ENCODE measurements around the gene ABCC1. TPM values are rescaled to one million over a fixed set of nuclear protein-coding genes. Genes with fewer than 3 reads are reported as not detected.
"Not testable (repeated sequence)": the region's sequence is repeated elsewhere in the genome, so short reads cannot be mapped to it uniquely, and the experiment has no call there.

Gene ABCC1
- total RNA-seq, 2 donors from 2014 or later = 51.8 to 66.9 TPM

DNA sequence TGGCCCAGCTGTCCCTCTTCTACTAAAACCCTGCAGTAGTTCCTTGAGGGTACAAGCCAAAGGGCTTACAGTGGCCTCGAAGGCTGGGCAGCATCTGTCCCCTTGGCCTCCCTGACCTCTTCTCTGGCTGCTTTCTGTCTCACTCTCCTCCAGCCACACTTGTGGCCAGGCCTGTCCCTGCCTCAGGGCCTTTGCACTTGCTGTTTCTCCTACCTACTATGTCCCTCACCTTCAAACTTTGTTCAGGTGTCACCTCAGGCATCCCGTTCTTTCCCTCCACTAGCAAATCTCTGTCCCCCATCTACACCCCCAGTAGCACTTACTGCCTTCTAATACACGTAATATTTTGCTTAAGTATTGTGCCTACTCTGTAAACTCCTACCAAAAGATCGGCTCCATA, 6.0 kb downstream of the ABCC1 start:
- Mint-ChIP-seq H3K9me3 (peaks cover 0 to 4% of the 10 kb centered on the region in 2 donors), H3K36me3 (peaks cover 15 to 52% of the 10 kb centered on the region in 2 donors), H3K27ac (peak overlapping the region; percentile 13 to 79)
- no peak for DNase-seq (ENCODE audit: low spot score in 2 of 2)
- no peak for ATAC-seq

DNA sequence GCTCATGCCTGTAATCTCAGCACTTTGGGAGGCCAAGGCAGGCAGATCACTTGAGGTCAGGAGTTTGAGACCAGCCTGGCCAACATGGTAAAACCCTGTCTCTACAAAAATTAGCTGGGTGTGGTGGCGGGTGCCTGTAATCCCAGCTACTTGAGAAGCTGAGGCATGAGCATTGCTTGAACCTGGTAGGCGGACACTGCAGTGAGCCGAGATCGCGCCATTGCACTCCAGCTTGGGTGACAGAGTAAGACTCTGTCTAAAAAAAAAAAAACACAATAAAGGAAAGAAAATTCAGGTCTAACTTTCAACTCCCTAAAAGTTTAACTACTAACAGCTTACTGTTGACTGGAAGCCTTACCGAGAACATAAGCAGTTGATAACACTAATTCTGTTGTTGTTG, 6.7 kb downstream of the ABCC1 start:
- not testable (repeated sequence) for H3K9me3 Mint-ChIP-seq; ATAC-seq; DNase-seq (ENCODE audit: low spot score in 2 of 2)
- H3K36me3 Mint-ChIP-seq = peaks cover 9 to 48% of the 10 kb centered on the region in 2 donors
- peak overlapping the region in 1 of 2 donors; percentile 79 for H3K27ac Mint-ChIP-seq

DNA sequence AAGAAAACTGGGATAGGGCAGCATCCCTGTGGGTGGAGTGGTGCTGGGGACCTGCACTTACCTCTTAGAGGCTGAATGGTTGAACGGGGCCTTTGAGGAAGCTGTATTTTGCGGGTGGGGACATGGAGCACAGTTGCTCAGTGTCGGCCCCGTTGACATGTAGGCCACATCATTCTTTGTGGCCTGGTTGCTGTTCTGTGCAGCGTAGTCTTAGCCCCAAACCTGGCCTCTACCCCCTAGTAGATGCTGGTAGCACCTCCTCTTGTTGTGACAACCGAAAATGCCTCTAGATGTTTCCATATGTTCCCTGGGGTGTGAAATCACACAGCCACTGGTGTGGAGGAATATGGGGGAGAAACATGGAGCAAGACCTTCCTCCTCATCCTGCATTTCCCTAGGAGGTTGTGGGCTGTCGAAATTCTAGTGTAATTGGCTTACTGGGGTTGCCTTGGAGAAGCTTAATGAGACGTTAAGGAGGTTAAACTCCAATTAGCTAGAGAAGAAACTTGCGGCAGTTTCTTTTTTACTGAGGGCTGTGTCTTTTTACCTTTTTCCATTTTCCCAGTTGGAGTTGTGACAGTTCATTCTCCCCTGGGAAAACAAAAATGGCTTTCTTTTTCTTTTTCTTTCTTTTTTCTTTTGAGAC, 9.4 kb downstream of the ABCC1 start:
- Mint-ChIP-seq H3K27ac (peak overlapping the region; percentile 67 to 98), H3K9me3 (peaks cover 4 to 17% of the 10 kb centered on the region in 2 donors), H3K36me3 (peaks cover 11 to 56% of the 10 kb centered on the region in 2 donors)
- ATAC-seq (no peak), DNase-seq (ENCODE audit: low spot score in 2 of 2) (no peak)

DNA sequence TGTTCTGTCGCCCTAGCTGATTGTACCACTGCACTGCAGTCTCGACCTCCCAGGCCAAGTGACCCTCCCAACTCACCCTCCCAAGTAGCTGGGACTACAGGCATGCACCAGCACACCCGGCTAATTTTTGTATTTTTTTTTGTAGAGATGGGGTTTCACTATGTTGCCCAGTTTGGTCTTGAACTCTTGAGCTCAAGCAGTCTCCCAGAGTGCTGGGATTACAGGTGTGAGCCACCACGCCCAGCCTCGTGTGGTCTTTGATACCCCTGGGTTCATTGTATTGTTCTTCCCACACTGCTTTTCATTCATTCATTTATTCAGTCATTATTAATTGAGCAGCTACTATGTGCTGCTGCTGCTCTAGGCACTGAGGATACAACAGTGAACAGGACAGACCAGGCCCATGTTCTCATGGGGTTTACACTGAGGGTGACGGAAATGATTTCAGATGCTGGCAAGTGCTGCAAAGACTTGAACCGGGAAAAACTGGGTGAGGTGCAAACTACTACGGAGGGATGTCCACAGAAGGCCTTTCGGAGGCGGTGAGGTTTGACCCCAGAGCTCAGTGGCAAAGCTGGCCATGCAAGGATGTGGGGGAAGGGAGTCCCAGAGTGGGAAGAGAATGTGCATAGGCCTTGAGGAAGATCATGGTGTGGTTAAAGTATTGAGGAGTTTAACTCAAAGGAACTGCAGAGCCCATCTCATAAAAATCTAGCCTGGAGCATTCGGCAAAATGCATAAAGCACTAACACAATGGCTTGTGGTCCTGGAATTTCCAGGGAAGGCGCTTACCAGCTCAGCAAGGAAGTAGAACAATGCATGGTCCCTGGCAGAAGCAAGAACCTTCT, 10.9 kb downstream of the ABCC1 start:
- Mint-ChIP-seq H3K9me3 (peaks cover 4 to 25% of the 10 kb centered on the region in 2 donors), H3K36me3 (peaks cover 11 to 59% of the 10 kb centered on the region in 2 donors), H3K27ac (peak overlapping the region; percentile 97 to 98)
- DNase-seq (ENCODE audit: low spot score in 2 of 2) (no peak), ATAC-seq (no peak)

DNA sequence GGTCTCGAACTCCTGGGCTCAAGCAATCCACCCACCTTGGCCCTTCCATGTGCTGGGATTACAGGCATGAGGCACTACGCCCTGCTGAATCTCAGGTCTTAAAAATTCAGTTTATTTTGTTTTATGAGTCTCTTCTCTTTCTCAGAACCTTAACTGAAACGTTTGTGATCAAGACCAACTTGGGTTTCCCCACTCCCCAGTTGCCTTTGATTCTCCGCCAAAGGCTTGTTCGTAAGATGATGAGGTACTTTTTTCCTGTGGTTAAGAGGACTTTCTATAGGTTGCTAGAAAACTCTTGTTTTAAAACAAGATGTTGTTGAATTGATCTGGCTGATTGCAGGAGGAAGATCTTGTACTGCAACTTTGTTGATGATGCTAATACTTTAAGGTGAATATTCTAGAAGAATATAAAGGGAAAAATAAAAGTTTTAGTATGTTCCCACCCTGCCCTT, 11.7 kb downstream of the ABCC1 start:
- Mint-ChIP-seq H3K9me3 (peaks cover 4 to 21% of the 10 kb centered on the region in 2 donors), H3K36me3 (peaks cover 11 to 57% of the 10 kb centered on the region in 2 donors), H3K27ac (peak overlapping the region; percentile 97 to 98)
- peak; percentile 57 to 67 for DNase-seq (ENCODE audit: low spot score in 2 of 2)
- peak; percentile 94 to 97 for ATAC-seq

DNA sequence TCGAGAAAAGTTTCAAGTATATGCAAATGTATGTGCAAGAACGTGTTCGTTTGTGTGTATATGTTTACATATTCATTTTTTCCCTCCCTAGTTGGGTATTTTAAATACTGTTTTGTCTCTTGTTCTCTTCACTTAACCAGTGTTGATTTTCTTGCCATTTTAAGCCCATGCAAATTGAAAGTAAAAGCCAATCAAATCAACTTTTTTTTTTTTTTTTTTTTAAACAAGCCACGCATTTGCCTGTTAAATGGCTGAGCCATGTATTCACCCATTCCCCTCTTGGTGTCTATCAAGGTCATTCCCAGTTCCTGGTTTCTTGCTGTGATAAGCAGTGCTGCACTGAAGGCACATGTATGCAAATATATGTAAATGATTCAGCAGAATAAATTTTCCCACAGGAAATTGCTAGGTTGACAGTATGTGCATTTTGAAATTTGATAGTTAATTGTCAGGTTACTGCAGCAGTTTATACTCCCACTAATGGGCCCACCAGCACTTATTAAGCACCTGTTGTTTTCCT, 12.2 kb downstream of the ABCC1 start:
- H3K9me3 Mint-ChIP-seq = peaks cover 4 to 21% of the 10 kb centered on the region in 2 donors
- H3K27ac Mint-ChIP-seq = peak overlapping the region; percentile 97 to 98
- ATAC-seq (peak; percentile 39 to 60), DNase-seq (ENCODE audit: low spot score in 2 of 2) (no peak)
- H3K36me3 Mint-ChIP-seq = peaks cover 11 to 54% of the 10 kb centered on the region in 2 donors

DNA sequence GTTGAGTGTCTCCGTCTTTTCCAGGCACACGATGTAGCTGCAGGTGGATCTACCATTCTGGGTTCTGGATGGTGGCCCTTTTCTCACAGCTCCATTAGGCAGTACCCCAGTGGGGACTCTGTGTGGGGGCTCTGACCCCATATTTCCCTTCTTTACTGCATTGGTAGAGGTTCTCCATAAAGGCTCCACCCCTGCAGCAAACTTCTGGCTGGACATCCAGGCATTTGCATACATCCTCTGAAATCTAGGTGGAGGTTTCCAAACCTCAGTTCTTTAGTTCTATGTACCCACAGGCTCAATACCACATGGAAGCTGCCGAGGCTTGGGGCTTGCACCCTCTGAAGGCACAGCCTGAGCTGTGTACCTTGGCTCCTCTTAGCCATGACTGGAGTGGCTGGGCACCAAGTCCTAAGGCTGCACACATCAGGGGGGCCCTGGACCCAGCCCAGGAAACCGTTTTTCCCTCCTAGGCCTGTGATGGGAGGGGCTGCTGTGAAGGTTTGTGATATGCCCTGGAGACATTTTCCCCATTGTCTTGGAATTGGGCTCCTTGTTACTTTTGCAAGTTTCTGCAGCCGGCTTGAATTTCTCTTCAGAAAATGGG, 14.0 kb downstream of the ABCC1 start:
- DNase-seq (ENCODE audit: low spot score in 2 of 2) (no peak), ATAC-seq (no peak)
- peaks cover 4 to 21% of the 10 kb centered on the region in 2 donors for H3K9me3 Mint-ChIP-seq
- H3K36me3 Mint-ChIP-seq = peaks cover 11 to 59% of the 10 kb centered on the region in 2 donors
- peak overlapping the region in 1 of 2 donors; percentile 65 for H3K27ac Mint-ChIP-seq

DNA sequence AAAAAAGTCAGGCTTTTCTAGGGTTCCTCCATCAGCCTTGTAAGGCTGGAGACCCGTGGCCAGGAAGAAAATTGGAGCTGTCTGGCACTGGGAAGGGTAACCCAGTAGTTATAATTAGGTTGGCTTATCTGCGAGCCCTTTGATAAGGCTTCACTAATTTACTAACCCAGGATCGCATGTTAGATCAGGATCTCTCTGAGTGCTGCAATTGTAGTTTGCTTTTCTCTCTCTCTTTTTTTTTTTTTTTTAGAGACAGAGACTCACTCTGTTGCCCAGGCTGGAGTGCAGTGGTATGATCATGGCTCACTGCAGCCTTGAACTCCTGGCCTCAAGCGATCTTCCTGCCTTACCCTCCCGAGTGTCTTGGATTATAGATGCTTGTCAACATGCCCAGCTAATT, 17.0 kb downstream of the ABCC1 start:
- Mint-ChIP-seq H3K27ac (peak overlapping the region in 1 of 2 donors; percentile 25), H3K9me3 (peaks cover 8 to 33% of the 10 kb centered on the region in 2 donors), H3K36me3 (peaks cover 29 to 68% of the 10 kb centered on the region in 2 donors)
- DNase-seq (ENCODE audit: low spot score in 2 of 2) (no peak), ATAC-seq (no peak)

DNA sequence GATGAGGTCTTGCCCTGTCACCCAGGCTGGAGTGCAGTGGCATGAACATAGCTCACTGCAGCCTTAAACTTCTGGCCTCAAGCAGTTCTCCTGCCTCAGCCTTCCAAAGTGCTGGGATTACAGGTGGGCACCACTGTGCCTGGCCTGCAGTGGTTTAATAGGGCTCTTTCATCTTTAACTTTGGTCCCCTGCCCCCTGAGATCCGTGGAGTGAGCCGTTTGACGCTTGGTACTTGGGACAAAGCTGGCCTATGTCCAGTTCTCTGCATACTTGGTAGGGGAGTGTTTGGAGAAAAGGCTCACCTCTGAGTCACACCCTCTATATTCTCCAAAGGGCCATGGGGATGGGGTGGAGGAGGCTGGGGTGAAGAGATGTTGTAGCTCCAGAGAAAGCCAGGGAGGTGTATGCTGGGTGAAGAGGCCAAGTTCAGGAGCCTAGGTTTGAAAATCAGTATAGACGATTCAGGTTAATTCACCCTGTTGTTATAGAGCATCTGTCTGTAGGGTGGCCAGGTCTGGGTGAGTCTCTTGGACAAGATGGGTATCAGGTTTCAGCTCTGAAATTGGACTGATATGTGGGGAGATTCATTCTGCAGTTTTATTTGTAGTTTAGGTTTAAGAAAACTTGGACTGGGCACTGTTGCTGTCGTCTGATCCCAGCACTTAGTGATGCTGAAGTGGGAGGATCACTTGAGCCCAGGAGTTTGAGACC, 17.6 kb downstream of the ABCC1 start:
- Mint-ChIP-seq H3K36me3 (peaks cover 34 to 71% of the 10 kb centered on the region in 2 donors), H3K27ac (peak overlapping the region in 1 of 2 donors; percentile 25), H3K9me3 (peaks cover 11 to 36% of the 10 kb centered on the region in 2 donors)
- ATAC-seq (no peak), DNase-seq (ENCODE audit: low spot score in 2 of 2) (no peak)

DNA sequence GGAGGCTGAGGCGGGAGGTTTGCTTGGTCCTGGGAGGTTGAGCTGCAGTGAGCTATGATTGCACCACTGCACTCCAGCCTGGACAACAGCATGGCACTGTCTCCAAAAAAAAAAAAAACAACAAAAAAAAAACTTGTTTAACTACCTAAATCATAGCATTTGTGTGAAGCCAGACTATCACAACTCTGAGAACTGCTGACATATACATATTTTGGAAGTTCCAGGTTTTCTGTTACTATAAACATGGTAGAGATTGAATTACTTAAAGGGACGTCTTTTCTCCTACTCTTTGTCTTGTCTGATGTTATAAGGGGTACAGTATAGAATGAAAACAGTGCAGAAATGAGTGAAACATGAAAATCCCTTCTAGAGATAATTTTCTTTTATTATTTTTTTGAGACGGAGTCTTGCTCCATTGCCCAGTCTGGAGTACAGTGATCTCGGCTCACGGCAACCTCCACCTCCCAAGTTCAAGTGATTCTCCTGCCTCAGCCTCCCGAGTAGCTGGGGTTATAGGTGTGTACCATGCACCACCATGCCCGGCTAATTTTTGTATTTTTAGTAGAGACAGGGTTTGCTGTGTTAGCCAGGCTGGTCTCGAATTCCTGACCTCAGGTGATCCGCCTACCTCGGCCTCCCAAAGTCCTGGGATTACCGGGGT, 18.4 kb downstream of the ABCC1 start:
- ATAC-seq (no peak), DNase-seq (ENCODE audit: low spot score in 2 of 2) (no peak)
- H3K36me3 Mint-ChIP-seq = peaks cover 35 to 71% of the 10 kb centered on the region in 2 donors
- peaks cover 11 to 35% of the 10 kb centered on the region in 2 donors for H3K9me3 Mint-ChIP-seq
- H3K27ac Mint-ChIP-seq = peak overlapping the region in 1 of 2 donors; percentile 25

DNA sequence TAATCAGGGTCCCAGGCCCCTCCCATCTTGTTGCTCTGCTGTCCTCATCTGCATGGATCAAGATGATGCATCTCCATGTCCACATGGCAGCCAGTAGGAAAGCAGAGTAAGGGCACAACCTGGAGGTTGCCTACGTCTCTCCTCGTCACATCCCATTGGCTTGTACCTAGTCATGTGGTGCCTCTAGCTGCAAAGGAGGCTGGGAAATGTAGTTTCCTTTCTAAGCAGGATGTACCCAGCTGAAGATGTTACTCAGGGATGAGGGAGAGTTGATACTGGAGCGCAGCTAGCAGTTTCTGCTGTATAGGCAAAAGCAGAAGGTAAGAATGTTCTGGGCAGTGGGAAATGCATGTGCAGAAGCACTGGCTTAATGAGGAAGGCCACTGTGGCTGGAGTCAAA, 20.8 kb downstream of the ABCC1 start:
- ATAC-seq (peak; percentile 58 to 62), DNase-seq (ENCODE audit: low spot score in 2 of 2) (no peak)
- Mint-ChIP-seq H3K36me3 (peaks cover 30 to 54% of the 10 kb centered on the region in 2 donors), H3K9me3 (peaks cover 11 to 20% of the 10 kb centered on the region in 2 donors), H3K27ac (no peak overlapping the region)

DNA sequence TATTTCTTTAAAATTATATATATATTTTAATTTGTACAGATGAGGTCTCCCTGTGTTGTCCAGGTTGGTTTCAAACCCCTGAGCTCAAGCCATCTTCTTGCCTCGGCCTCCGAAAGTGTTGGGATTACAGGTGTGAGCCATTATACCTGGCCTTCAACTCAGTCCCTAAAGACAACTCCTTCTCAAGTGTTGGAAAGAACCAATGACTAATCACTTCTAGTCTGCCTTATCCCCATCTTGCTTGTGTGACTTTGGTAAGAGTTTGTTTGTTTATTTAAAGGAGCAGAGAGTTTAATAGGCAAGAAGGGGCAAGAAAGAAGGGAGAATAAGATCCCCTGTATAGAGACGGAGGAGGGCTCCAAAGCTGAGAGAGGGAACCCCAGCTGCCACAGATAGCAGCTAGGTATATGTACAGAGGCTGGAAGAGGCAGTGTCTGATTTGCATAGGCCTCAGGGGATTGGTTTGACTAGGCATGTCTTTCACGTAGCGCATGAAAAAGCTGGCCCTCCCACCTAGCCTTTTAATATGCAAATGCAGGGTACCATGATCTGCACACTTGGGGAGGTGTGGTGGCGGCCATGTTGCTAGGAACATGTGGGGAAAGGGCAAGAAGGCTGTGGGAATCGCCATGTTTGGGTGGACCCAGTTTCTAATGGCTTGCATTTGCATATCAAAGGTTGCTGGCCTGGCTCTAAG, 21.5 kb downstream of the ABCC1 start:
- H3K36me3 Mint-ChIP-seq = peaks cover 30 to 56% of the 10 kb centered on the region in 2 donors
- ATAC-seq = no peak
- no peak for DNase-seq (ENCODE audit: low spot score in 2 of 2)
- peaks cover 11 to 20% of the 10 kb centered on the region in 2 donors for H3K9me3 Mint-ChIP-seq
- H3K27ac Mint-ChIP-seq = no peak overlapping the region

DNA sequence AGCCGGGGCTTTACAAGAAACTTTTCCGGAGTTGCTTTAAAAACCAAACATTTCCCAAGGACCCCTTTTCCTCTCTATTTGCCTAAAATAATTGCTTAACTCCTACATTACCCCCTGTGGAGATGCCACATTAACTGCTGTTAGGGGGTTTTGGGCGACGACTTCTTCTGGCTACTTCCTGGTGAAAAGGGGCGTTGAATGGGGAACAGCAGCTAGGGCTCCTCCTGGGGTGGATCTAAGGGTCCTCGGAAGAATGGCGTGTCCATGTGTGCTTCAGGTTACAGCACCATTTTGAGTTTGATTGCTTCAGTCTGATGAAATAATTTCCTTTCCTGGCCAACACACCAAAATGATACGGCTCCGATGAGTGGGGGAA, 22.0 kb downstream of the ABCC1 start:
- H3K9me3 Mint-ChIP-seq = peaks cover 11 to 22% of the 10 kb centered on the region in 2 donors
- no peak for ATAC-seq
- H3K36me3 Mint-ChIP-seq = peaks cover 31 to 61% of the 10 kb centered on the region in 2 donors
- no peak for DNase-seq (ENCODE audit: low spot score in 2 of 2)
- H3K27ac Mint-ChIP-seq = peak overlapping the region in 1 of 2 donors; percentile 24

DNA sequence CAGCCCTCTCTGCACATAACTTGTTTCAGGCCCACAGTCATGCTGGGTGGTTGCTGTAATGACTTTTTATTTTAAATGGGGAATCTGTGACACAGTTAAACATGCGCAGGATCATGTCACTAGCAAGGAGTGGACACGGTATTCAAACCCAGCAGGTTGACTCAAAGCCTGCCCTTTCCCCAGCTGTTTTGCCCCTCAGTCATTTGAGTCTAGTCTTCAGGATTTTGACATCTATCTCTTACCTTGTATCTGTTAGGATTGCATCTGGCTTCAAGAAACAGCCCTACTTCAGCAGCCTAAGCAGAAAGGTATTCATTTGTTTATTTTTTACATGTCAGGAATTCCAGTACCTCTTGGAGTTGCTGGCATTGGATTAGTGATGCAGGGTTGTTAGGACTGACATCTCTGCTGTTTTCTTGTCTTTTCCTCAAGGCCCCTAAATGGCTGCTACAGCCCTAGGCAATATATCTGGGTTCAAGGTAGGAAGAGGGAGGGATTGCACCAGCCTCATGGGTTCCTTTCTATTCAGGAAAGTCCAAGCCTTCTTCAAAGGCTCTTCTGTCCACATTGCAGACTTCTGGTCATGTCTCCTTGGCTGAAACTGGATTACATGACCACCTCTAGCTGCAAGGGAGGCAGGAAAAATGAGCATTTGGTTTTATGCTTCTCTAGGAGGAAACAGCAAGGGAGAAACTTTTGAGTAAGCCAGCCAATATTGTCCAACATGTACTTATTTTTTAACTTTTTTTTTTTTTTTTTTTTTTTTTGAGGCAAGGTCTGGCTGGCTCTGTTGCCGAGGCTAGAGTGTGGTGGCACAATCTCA, 22.8 kb downstream of the ABCC1 start:
- ATAC-seq (no peak), DNase-seq (ENCODE audit: low spot score in 2 of 2) (no peak)
- peak overlapping the region in 1 of 2 donors; percentile 24 for H3K27ac Mint-ChIP-seq
- H3K9me3 Mint-ChIP-seq = peaks cover 11 to 28% of the 10 kb centered on the region in 2 donors
- peaks cover 36 to 67% of the 10 kb centered on the region in 2 donors for H3K36me3 Mint-ChIP-seq

Measured in activated naive CD4-positive, alpha-beta T cell treated with anti-CD3 and anti-CD28 coated beads, Interleukin-2, amount 50 U/mL, for 72 hours (primary cell).